Astrocyte of the cerebellum (primary cell): ENCODE results near the gene IL22RA2.
A peak's percentile ranks its signal among the peaks of the same experiment; 100 is the strongest.

Experiments
- DNase-seq: peaks from one replicate; pipeline ENCODE4 v3.0.0-alpha.2; 2011; ENCODE audit warnings: low read depth
- H3K4me3 ChIP-seq: 2 replicates; pipeline ENCODE4 v1.5.1; 2011; ENCODE audit warnings: mild to moderate bottlenecking, low read depth, low read length, moderate library complexity
- CTCF ChIP-seq: IDR thresholded peaks from 2 replicates; pipeline ENCODE4 v1.5.1; 2012; ENCODE audit warnings: low read length, low read depth, moderate library complexity, mild to moderate bottlenecking; ENCODE audit errors: missing control alignments
- in situ Hi-C: cut with HindIII; loops from 2 replicates; pipeline ENCODE4 v1.10.0; 2017; ENCODE audit warnings: low sequenced_read_pairs

Gene IL22RA2

GRCh38 chr6:137162692-137163306 is 10.6 kb downstream of the IL22RA2 start:
- in situ Hi-C loops: no loop called here
- H3K4me3 ChIP-seq: no peak overlapping the region
- TF ChIP-seq CTCF: no peak
- DNase-seq: no peak

- in situ Hi-C loops: no loop called here
- no peak for TF ChIP-seq CTCF
- DNase-seq: no peak
- H3K4me3 ChIP-seq: no peak overlapping the region
These were observed 11.5 kb downstream of the IL22RA2 start for GRCh38 chr6:137161949-137162348.

GRCh38 chr6:137160763-137161162 is 12.7 kb downstream of the IL22RA2 start:
- peak; percentile 8 for DNase-seq
- H3K4me3 ChIP-seq: no peak overlapping the region
- in situ Hi-C loops: no loop called here
- no peak for TF ChIP-seq CTCF

- in situ Hi-C loops: no loop called here
- DNase-seq: no peak
- no peak overlapping the region for H3K4me3 ChIP-seq
- no peak for TF ChIP-seq CTCF
These were observed 13.5 kb downstream of the IL22RA2 start for GRCh38 chr6:137159912-137160311.

- no peak for TF ChIP-seq CTCF
- in situ Hi-C loops: no loop called here
- DNase-seq: no peak
- H3K4me3 ChIP-seq: no peak overlapping the region
These were observed 15.8 kb downstream of the IL22RA2 start for GRCh38 chr6:137157601-137158000.

- no peak for DNase-seq
- H3K4me3 ChIP-seq: no peak overlapping the region
- TF ChIP-seq CTCF: no peak
- in situ Hi-C loops: no loop called here
These were observed 16.8 kb downstream of the IL22RA2 start for GRCh38 chr6:137156650-137157049.
